HG03025 (cell line): ENCODE results near the gene GUCY1A2.
A peak's percentile ranks its signal among the peaks of the same experiment; 100 is the strongest.
"Not testable (repeated sequence)": the region's sequence is repeated elsewhere in the genome, so short reads cannot be mapped to it uniquely, and the experiment has no call there.

Source experiments
- ATAC-seq: cut with Tn5 transposase; IDR thresholded peaks from one replicate; pipeline ENCODE4 v1.9.1; 2021; ENCODE audit warnings: mild to moderate bottlenecking, moderate library complexity; ENCODE audit not compliant: unreplicated experiment, low FRiP score

Gene GUCY1A2

DNA sequence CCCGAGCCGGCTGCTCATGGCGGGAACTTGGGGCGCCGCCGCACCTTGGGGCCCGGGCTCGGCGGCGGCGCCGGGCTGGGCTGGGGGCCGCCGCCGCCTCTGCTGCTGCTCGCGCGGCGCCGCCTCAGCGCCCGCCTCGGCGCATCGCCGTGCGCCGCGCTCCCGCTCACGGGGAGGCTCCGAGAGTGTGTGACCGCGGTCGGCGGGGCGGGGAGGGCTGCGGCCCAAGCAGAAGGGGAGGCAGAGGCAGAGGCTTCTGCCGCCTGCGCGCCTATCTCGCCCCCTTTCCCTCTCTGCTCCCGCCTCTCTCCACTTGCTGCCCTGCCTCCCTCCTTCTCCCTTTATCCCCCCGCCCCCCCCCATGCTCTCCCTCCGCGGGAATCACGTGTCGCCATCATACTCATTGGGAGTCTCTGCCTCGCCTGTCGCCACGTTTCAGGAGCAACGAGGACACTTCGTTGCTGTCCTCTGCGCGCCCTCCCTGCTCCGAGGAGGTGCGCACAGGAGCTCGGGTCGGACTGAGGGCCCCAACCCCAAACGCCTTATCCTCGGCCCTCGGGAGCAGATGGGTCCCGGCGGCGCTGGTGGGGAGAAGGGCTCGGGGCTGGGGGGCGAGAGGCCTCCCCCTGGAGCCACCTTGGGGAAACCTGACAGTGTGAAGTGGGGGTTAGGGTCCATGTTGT lies at the start of gene GUCY1A2:
TSS of gene GUCY1A2 (minus strand) at position 258 of the 683 bp plus-strand sequence. CDS start 421 bp downstream, outside the sequence.
- ATAC-seq: peak; percentile 29

- no peak for ATAC-seq
Observed at GRCh38 chr11:107054391-107054790, 36.1 kb upstream of the GUCY1A2 start.

DNA sequence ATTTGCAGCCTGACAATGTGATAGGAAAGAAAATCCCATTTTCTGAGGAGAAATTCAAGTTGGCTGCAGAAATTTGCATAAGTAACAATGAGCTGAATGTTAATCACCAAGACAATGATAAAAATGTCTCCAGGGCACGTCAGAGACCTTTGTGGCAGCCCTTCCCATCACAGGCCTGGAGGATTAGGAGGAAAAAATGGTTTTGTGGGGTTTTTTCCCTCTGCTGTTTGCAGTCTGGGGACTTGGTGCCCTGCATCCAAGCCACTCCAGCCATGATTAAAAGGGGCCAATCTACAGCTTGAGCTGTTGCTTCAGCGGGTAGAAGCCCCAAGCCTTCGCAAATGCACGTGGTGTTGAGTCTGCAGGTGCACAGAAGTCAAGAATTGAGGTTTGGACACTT lies 33.1 kb upstream of the GUCY1A2 start:
- not testable (repeated sequence) for ATAC-seq

DNA sequence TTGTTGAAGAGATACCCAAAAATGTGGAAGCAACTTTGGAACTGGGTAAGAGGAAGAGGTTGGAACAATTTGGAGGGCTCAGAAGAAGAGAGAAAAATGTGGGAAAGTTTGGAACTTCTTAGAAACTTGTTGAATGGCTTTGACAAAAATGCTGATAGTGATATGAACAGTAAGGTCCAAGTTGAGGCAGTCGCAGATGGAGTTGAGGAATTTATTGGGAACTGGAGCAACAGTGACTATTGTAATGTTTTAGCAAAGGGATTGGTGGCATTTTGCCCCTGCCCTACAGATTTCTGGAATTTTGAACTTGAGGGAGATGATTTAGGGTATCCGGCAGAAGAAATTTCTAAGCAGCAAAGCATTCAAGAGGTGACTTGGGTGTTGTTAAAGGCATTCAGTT lies 32.6 kb upstream of the GUCY1A2 start:
- ATAC-seq: not testable (repeated sequence)

DNA sequence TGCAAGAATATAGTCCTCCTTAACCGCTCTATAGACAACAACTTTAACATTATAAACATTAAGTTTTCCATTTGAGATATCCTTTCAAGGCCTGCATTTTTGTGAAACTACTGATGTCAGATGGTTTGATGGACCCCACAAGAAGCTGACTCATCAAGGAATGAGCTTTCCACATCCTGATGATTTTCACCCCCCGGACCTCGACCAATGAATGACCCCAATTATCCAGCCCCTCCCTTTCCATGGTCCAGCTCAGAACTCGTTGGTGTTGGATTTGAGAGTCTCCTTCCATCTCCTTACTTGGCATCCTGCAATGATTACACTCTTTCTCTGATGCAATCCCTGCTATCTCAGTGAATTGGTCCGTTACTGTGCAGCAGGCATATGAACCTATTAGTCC lies 31.8 kb upstream of the GUCY1A2 start:
- ATAC-seq: no peak

- no peak for ATAC-seq
Observed at GRCh38 chr11:107044503-107044902, 26.2 kb upstream of the GUCY1A2 start.

- ATAC-seq: peak; percentile 67
Observed at GRCh38 chr11:107043242-107044006, 25.1 kb upstream of the GUCY1A2 start.

- ATAC-seq: no peak
Observed at GRCh38 chr11:107042748-107043147, 24.5 kb upstream of the GUCY1A2 start.

- ATAC-seq: peak; percentile 56
Observed at GRCh38 chr11:107041088-107041444, 22.8 kb upstream of the GUCY1A2 start.

- peak; percentile 47 for ATAC-seq
Observed at GRCh38 chr11:107040433-107041087, 22.3 kb upstream of the GUCY1A2 start.

DNA sequence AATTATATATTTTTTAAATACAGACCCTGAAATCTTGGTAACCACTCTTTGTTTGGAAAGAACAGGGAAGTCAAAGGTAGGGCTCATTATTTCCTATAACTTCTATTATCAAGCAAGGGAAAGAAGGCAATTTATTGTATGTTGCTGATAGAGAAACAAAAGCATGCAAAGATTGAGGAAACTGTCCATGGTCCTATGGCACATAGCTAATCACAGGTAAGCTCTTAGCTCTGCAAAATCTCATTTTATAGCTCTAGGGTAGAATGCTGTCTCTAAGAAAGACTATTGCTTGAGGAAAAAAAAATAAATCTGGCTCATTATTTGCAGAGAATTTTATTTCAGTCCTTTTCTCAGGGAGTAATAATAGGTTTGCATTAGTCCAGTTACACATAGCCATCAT lies 7.4 kb upstream of the GUCY1A2 start:
- no peak for ATAC-seq

- ATAC-seq: no peak
Observed at GRCh38 chr11:107020594-107020993, 2.3 kb upstream of the GUCY1A2 start.

- ATAC-seq: no peak
Observed at GRCh38 chr11:107018902-107019493, 722 bp upstream of the GUCY1A2 start.

- ATAC-seq: peak; percentile 62
Observed at GRCh38 chr11:107017433-107018218, 650 bp downstream of the GUCY1A2 start.

GRCh38 chr11:107017104-107017432 lies 1.2 kb downstream of the GUCY1A2 start:
- ATAC-seq: no peak

GRCh38 chr11:107014871-107015270 lies 3.4 kb downstream of the GUCY1A2 start:
- ATAC-seq: no peak

GRCh38 chr11:107011977-107012376 lies 6.3 kb downstream of the GUCY1A2 start:
- ATAC-seq: no peak

DNA sequence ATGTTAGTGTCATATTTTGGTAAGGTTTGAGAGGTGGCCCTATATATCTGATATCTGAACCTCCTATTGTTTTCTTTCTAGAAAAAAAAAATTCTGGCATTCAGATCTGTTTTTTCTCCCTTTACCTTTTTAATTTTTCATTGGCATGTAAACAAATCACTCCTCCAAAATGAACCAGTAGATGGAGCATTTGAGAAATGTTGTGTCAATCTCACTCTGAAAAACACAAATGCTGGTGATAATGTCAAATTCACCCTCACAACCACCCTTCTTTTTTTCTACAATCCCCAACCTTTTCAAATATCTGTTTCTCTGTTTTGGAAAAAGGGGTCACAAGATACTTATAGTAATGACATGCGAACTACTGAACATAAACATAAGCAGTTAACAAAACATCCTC lies 9.1 kb downstream of the GUCY1A2 start:
- no peak for ATAC-seq

GRCh38 chr11:107006076-107006833 lies 12.0 kb downstream of the GUCY1A2 start:
- no peak for ATAC-seq

DNA sequence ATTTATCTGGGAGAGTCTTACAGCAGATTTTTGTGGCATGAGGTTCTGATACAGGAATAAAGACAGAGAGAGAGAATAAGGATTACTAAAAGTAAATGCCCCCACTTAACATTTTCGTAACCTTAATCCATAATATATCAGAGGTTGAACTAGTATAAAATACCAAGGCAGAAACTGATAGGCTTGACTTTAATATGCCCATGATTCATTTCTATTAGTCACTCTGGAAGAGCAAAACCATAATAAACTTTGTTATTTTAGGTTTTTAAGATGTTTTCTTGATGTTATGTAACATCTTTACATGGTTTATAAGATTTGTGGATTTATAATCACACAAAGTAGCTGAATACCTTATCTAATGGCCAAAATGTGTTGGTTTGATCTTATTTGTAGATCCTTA lies 19.1 kb downstream of the GUCY1A2 start:
- ATAC-seq: no peak
